ENCODE measurements around the gene HIPK1.
A peak's percentile ranks its signal among the peaks of the same experiment; 100 is the strongest.
"Not testable (repeated sequence)": the region's sequence is repeated elsewhere in the genome, so short reads cannot be mapped to it uniquely, and the experiment has no call there.

Gene HIPK1

GRCh38 chr1:113945329-113945728 is 16.2 kb downstream of the HIPK1 start:
- no peak for DNase-seq

- no peak for DNase-seq
These were observed 17.0 kb downstream of the HIPK1 start for GRCh38 chr1:113946112-113946511.

- no peak for DNase-seq
These were observed 17.7 kb downstream of the HIPK1 start for GRCh38 chr1:113946678-113947387.

GRCh38 chr1:113947388-113948107 is 18.4 kb downstream of the HIPK1 start:
- no peak for DNase-seq

GRCh38 chr1:113948151-113948550 is 19.0 kb downstream of the HIPK1 start:
- DNase-seq = not testable (repeated sequence)

GRCh38 chr1:113949007-113949406 is 19.9 kb downstream of the HIPK1 start:
- DNase-seq = no peak

GRCh38 chr1:113950908-113951307 is 21.8 kb downstream of the HIPK1 start:
- DNase-seq = no peak

GRCh38 chr1:113951719-113952118 is 22.6 kb downstream of the HIPK1 start:
- DNase-seq = no peak

GRCh38 chr1:113957984-113958383 is 28.9 kb downstream of the HIPK1 start:
- DNase-seq = no peak

GRCh38 chr1:113958691-113959090 is 29.6 kb downstream of the HIPK1 start:
- no peak for DNase-seq

GRCh38 chr1:113963281-113963906 is 34.3 kb downstream of the HIPK1 start:
- no peak for DNase-seq

GRCh38 chr1:113965703-113966412 is 36.7 kb downstream of the HIPK1 start:
- DNase-seq = no peak

GRCh38 chr1:113972954-113973353 is 43.8 kb downstream of the HIPK1 start:
- no peak for DNase-seq

GRCh38 chr1:113975211-113975895 is 46.2 kb downstream of the HIPK1 start:
- DNase-seq = no peak

- no peak for DNase-seq
These were observed 47.6 kb downstream of the HIPK1 start for GRCh38 chr1:113976609-113977278.

- DNase-seq = no peak
These were observed 48.8 kb downstream of the HIPK1 start for GRCh38 chr1:113977906-113978305.

GRCh38 chr1:113978863-113979702 is 50.0 kb downstream of the HIPK1 start, which contains the start of gene OLFML3:
OLFML3 (plus strand) TSS chr1:113979474; CDS start chr1:113979517, 43 bp downstream.
- peak; percentile 40 for DNase-seq

GRCh38 chr1:113980110-113980509 is 51.0 kb downstream of the HIPK1 start:
- no peak for DNase-seq

- no peak for DNase-seq
These were observed 53.1 kb downstream of the HIPK1 start for GRCh38 chr1:113981962-113982931.

- DNase-seq = no peak
These were observed 53.8 kb downstream of the HIPK1 start for GRCh38 chr1:113982949-113983348.

Data from activated naive CD4-positive, alpha-beta T cell treated with Interleukin-2 at 50 U/mL for 16 hours (primary cell).